D341Med (cell line): ENCODE data around the gene MRPL50.

ENCODE experiments used
- DNase-seq: peaks from one replicate; pipeline ENCODE4 v3.0.0; 2012; ENCODE audit warnings: low spot score

MRPL50 gene

GRCh38 chr9:101398068-101398929, at the start of gene MRPL50, which contains the start of gene ZNF189:
MRPL50 (minus strand) TSS chr9:101398618; CDS start chr9:101398592, 26 bp downstream.
ZNF189 (plus strand) TSS chr9:101398851; CDS start chr9:101399157, 306 bp downstream.
- DNase-seq: peak; percentile 93

- no peak for DNase-seq
Observed at GRCh38 chr9:101446732-101447131, 48.3 kb upstream of the MRPL50 start.

GRCh38 chr9:101445353-101446029, 47.1 kb upstream of the MRPL50 start:
- no peak for DNase-seq

- DNase-seq: peak; percentile 48
Observed at GRCh38 chr9:101443364-101443771, 45.0 kb upstream of the MRPL50 start.

- no peak for DNase-seq
Observed at GRCh38 chr9:101442736-101443135, 44.3 kb upstream of the MRPL50 start.

- DNase-seq: no peak
Observed at GRCh38 chr9:101442318-101442717, 43.9 kb upstream of the MRPL50 start.

- no peak for DNase-seq
Observed at GRCh38 chr9:101440714-101441230, 42.4 kb upstream of the MRPL50 start.

- DNase-seq: no peak
Observed at GRCh38 chr9:101438523-101438922, 40.1 kb upstream of the MRPL50 start.

GRCh38 chr9:101437806-101438232, 39.4 kb upstream of the MRPL50 start:
- no peak for DNase-seq

GRCh38 chr9:101435601-101436079, 37.2 kb upstream of the MRPL50 start, which contains the start of gene ALDOB:
ALDOB (minus strand) TSS chr9:101435774; CDS start chr9:101430887, 4,887 bp downstream.
- no peak for DNase-seq

GRCh38 chr9:101434998-101435397, 36.6 kb upstream of the MRPL50 start:
- no peak for DNase-seq

- no peak for DNase-seq
Observed at GRCh38 chr9:101433229-101433628, 34.8 kb upstream of the MRPL50 start.

GRCh38 chr9:101432740-101433139, 34.3 kb upstream of the MRPL50 start:
- no peak for DNase-seq

- no peak for DNase-seq
Observed at GRCh38 chr9:101432171-101432570, 33.8 kb upstream of the MRPL50 start.

GRCh38 chr9:101429736-101430135, 31.3 kb upstream of the MRPL50 start:
- DNase-seq: no peak

GRCh38 chr9:101428909-101429308, 30.5 kb upstream of the MRPL50 start:
- DNase-seq: no peak

- no peak for DNase-seq
Observed at GRCh38 chr9:101427957-101428655, 29.7 kb upstream of the MRPL50 start.

- no peak for DNase-seq
Observed at GRCh38 chr9:101427358-101427757, 28.9 kb upstream of the MRPL50 start.

- DNase-seq: no peak
Observed at GRCh38 chr9:101421653-101422065, 23.2 kb upstream of the MRPL50 start.

GRCh38 chr9:101419863-101420262, 21.4 kb upstream of the MRPL50 start:
- DNase-seq: no peak

GRCh38 chr9:101418518-101419430, 20.4 kb upstream of the MRPL50 start:
- no peak for DNase-seq
